Effector CD8-positive, alpha-beta T cell (primary cell): ENCODE results near the gene MAP2K2.

Experiments
- DNase-seq: peaks from one replicate; lab custom pipeline; 2025; lab: John Stamatoyannopoulos, UW

Gene MAP2K2

GRCh38 chr19:4060621-4061177, 63.2 kb downstream of the MAP2K2 start:
- no peak for DNase-seq

GRCh38 chr19:4059891-4060620, 63.9 kb downstream of the MAP2K2 start:
- DNase-seq = peak; percentile 34

GRCh38 chr19:4059453-4059871, 64.5 kb downstream of the MAP2K2 start:
- DNase-seq = no peak

GRCh38 chr19:4058693-4059452, 65.0 kb downstream of the MAP2K2 start:
- DNase-seq = no peak

- peak; percentile 18 for DNase-seq
Measured at GRCh38 chr19:4057931-4058692, 65.8 kb downstream of the MAP2K2 start.

GRCh38 chr19:4055209-4055552, 68.7 kb downstream of the MAP2K2 start:
- DNase-seq = no peak

- DNase-seq = no peak
Measured at GRCh38 chr19:4054441-4055208, 69.3 kb downstream of the MAP2K2 start.

- no peak for DNase-seq
Measured at GRCh38 chr19:4053423-4054324, 70.2 kb downstream of the MAP2K2 start.

- no peak for DNase-seq
Measured at GRCh38 chr19:4052993-4053422, 70.9 kb downstream of the MAP2K2 start.

GRCh38 chr19:4052114-4052992, 71.6 kb downstream of the MAP2K2 start:
- DNase-seq = no peak

GRCh38 chr19:4051175-4052101, 72.5 kb downstream of the MAP2K2 start:
- no peak for DNase-seq

GRCh38 chr19:4049432-4049831, 74.5 kb downstream of the MAP2K2 start:
- DNase-seq = no peak

- DNase-seq = no peak
Measured at GRCh38 chr19:4046946-4047683, 76.8 kb downstream of the MAP2K2 start.

GRCh38 chr19:4046362-4046691, 77.6 kb downstream of the MAP2K2 start:
- DNase-seq = no peak

- no peak for DNase-seq
Measured at GRCh38 chr19:4045597-4046361, 78.1 kb downstream of the MAP2K2 start.

GRCh38 chr19:4044990-4045465, 78.9 kb downstream of the MAP2K2 start:
- no peak for DNase-seq
